ENCODE measurements around the gene CRAT. TPM values are rescaled to one million over a fixed set of nuclear protein-coding genes. Genes with fewer than 3 reads are reported as not detected.

Gene CRAT
- total RNA-seq, 1 experiment from 2014 or later: 16.1 TPM

DNA sequence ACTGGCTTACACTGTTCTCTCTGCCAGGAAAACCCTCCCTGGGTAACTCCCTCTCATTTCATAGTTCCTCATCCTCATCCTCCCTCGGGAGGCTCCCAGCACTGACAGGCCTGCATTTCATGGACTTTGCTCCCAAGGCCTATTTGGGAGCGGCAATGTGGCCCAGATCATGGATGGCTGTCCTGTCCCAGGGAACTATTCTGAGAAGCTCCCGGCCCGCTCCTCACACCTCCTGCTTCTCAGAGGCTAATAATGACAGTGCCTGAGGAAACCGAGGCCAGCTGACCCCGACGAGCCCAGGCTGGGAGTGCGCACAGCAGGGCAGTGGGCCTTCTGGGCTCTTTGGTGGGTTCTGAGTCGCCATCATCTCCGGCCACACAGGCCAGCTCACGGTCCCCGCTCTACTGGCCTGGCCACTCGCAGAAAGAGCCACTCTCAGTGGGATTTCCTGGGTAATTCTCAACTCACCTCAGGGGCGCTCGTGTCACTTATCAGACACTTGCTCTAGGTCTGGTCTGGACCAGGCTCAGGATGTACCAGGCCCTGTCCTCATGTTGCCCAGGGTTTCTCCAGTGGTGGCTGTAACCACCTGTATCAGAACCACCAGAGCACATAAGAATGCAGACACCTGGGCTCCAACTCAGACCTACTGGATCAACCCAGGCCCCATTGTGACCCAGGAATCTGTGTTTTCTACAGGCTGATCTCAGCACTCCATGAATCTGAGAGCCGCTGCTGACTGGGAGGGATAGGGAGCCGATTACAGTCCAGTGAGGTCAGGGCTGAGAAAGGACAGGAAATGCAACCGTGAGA, 31.7 kb downstream of the CRAT start:
- intact Hi-C loops (cut with micrococcal nuclease): no loop called here
- Histone ChIP-seq H3F3A (ENCODE audit: low read length, unreplicated experiment) (no peaks in the 10 kb centered on the region), H3K27ac (ENCODE audit: low read length) (no peak overlapping the region), H2AFZ (ENCODE audit: low read length) (no peak overlapping the region), H3K9me3 (ENCODE audit: low read length) (no peaks in the 10 kb centered on the region), H3K9me2 (replicated peaks; ENCODE audit: low read length) (no peaks in the 10 kb centered on the region), H3K36me3 (ENCODE audit: low read depth, low read length) (no peaks in the 10 kb centered on the region), H3K4me1 (ENCODE audit: insufficient read depth, low read length) (peaks cover 6% of the 10 kb centered on the region; the same call in 1 of the 2 replicates), H3K4me3 (ENCODE audit: low read length) (no peak overlapping the region), H3K79me2 (ENCODE audit: low read length) (peaks cover 26% of the 10 kb centered on the region), H3K27me3 (ENCODE audit: low read length) (no peaks in the 10 kb centered on the region), H4K20me1 (ENCODE audit: low read length) (no peaks in the 10 kb centered on the region), H3K4me2 (ENCODE audit: low read length) (no peak overlapping the region), H3K9ac (ENCODE audit: low read length) (no peak overlapping the region)
- no peak for DNase-seq
- TF ChIP-seq EZH2 (IDR thresholded peaks at IDR 0.05; ENCODE audit: low read length, unreplicated experiment) (no peak), EZH2phosphoT487 (IDR thresholded peaks at IDR 0.05; ENCODE audit: borderline replicate concordance, low read length) (no peak)
- TF ChIP-seq, protein P1, sequence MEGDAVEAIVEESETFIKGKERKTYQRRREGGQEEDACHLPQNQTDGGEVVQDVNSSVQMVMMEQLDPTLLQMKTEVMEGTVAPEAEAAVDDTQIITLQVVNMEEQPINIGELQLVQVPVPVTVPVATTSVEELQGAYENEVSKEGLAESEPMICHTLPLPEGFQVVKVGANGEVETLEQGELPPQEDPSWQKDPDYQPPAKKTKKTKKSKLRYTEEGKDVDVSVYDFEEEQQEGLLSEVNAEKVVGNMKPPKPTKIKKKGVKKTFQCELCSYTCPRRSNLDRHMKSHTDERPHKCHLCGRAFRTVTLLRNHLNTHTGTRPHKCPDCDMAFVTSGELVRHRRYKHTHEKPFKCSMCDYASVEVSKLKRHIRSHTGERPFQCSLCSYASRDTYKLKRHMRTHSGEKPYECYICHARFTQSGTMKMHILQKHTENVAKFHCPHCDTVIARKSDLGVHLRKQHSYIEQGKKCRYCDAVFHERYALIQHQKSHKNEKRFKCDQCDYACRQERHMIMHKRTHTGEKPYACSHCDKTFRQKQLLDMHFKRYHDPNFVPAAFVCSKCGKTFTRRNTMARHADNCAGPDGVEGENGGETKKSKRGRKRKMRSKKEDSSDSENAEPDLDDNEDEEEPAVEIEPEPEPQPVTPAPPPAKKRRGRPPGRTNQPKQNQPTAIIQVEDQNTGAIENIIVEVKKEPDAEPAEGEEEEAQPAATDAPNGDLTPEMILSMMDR (conservative IDR thresholded peaks at IDR 0.05; ENCODE audit: low read depth, low read length): no peak
- ATAC-seq: no peak
- ChIA-PET CTCF (no interaction called here), POLR2A (ENCODE audit: unreplicated experiment) (no interaction called here)
- no TSS peak for BruUV-seq (replicated peaks)

DNA sequence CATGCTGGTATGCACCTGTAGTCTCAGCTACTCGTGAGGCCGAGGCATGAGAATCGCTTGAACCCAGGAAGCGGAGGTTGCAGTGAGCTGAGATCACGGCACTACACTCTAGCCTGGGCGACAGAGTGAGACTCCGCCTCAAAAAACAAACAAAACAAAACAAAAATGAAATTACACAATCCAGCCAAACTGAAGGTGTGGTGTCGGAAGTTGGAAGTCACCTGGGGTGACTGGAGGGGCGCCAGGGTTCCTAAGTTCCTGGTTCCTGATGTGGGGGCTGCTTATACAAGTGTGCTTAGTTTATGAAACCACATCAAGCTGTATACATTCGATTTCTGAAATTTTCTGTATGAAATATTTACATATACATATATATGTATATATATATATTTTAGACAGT, 33.4 kb downstream of the CRAT start:
- no peak overlapping the region for H3K9ac ChIP-seq (ENCODE audit: low read length)
- BruUV-seq (replicated peaks): no TSS peak
- H3K9me3 ChIP-seq (ENCODE audit: low read length): no peaks in the 10 kb centered on the region
- no peak overlapping the region for H2AFZ ChIP-seq (ENCODE audit: low read length)
- H3K27ac ChIP-seq (ENCODE audit: low read length): no peak overlapping the region
- H3K4me3 ChIP-seq (ENCODE audit: low read length): no peak overlapping the region
- no peaks in the 10 kb centered on the region for H3K36me3 ChIP-seq (ENCODE audit: low read depth, low read length)
- H3K79me2 ChIP-seq (ENCODE audit: low read length): peaks cover 10% of the 10 kb centered on the region
- POLR2A ChIA-PET (ENCODE audit: unreplicated experiment): no interaction called here
- peaks cover 6% of the 10 kb centered on the region; the same call in 1 of the 2 replicates for H3K4me1 ChIP-seq (ENCODE audit: insufficient read depth, low read length)
- no peaks in the 10 kb centered on the region for H3F3A ChIP-seq (ENCODE audit: low read length, unreplicated experiment)
- intact Hi-C loops (cut with micrococcal nuclease): no loop called here
- H4K20me1 ChIP-seq (ENCODE audit: low read length): no peaks in the 10 kb centered on the region
- TF ChIP-seq, protein P1 (conservative IDR thresholded peaks at IDR 0.05; ENCODE audit: low read depth, low read length): no peak
- no peak for TF ChIP-seq EZH2phosphoT487 (IDR thresholded peaks at IDR 0.05; ENCODE audit: borderline replicate concordance, low read length)
- no peak overlapping the region for H3K4me2 ChIP-seq (ENCODE audit: low read length)
- no peak for DNase-seq
- no peak for ATAC-seq
- H3K9me2 ChIP-seq (replicated peaks; ENCODE audit: low read length): no peaks in the 10 kb centered on the region
- CTCF ChIA-PET: no interaction called here
- H3K27me3 ChIP-seq (ENCODE audit: low read length): no peaks in the 10 kb centered on the region

DNA sequence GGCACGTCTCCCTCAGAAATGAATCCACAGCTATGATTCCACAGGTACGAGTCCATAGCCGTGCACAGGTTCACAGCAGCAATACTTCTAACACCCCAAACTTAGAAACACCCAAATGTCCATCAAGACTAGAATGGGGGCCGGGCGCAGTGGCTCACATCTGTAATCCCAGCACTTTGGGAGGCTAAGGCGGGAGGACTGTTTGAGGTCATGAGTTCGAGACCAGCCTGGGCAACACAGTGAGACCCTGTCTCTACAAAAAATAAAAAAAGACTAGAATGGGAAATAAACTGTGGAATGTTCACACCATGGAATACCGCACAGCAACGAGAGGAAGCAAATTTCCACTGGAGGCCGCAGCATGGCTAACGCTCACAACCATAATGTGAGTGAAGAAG, 34.0 kb downstream of the CRAT start:
- no peaks in the 10 kb centered on the region for H3K9me2 ChIP-seq (replicated peaks; ENCODE audit: low read length)
- H3K27ac ChIP-seq (ENCODE audit: low read length): no peak overlapping the region
- CTCF ChIA-PET: no interaction called here
- no peaks in the 10 kb centered on the region; the same call in 1 of the 2 replicates for H3K4me1 ChIP-seq (ENCODE audit: insufficient read depth, low read length)
- no TSS peak for BruUV-seq (replicated peaks)
- H3K9me3 ChIP-seq (ENCODE audit: low read length): no peaks in the 10 kb centered on the region
- H3K4me2 ChIP-seq (ENCODE audit: low read length): no peak overlapping the region
- POLR2A ChIA-PET (ENCODE audit: unreplicated experiment): no interaction called here
- H4K20me1 ChIP-seq (ENCODE audit: low read length): no peaks in the 10 kb centered on the region
- no peak overlapping the region for H3K9ac ChIP-seq (ENCODE audit: low read length)
- no peak overlapping the region for H3K4me3 ChIP-seq (ENCODE audit: low read length)
- H3F3A ChIP-seq (ENCODE audit: low read length, unreplicated experiment): no peaks in the 10 kb centered on the region
- TF ChIP-seq, protein P1 (conservative IDR thresholded peaks at IDR 0.05; ENCODE audit: low read depth, low read length): no peak
- TF ChIP-seq EZH2phosphoT487 (IDR thresholded peaks at IDR 0.05; ENCODE audit: borderline replicate concordance, low read length) (no peak), EZH2 (IDR thresholded peaks at IDR 0.05; ENCODE audit: low read length, unreplicated experiment) (no peak)
- no peak overlapping the region for H2AFZ ChIP-seq (ENCODE audit: low read length)
- ATAC-seq (no peak), DNase-seq (no peak)
- no peaks in the 10 kb centered on the region for H3K27me3 ChIP-seq (ENCODE audit: low read length)
- intact Hi-C loops (cut with micrococcal nuclease): no loop called here
- H3K79me2 ChIP-seq (ENCODE audit: low read length): peaks cover 4% of the 10 kb centered on the region
- H3K36me3 ChIP-seq (ENCODE audit: low read depth, low read length): no peaks in the 10 kb centered on the region
